Renal pelvis (tissue), 4 donors: ENCODE data around the gene ARF6. TPM values are rescaled to one million over a fixed set of nuclear protein-coding genes. Genes with fewer than 3 reads are reported as not detected.
"Not testable (repeated sequence)": the region's sequence is repeated elsewhere in the genome, so short reads cannot be mapped to it uniquely, and the experiment has no call there.

ENCODE experiments used
- DNase-seq: peaks from one replicate; pipeline ENCODE4 v3.0.0-alpha.2; 2013
- polyA plus RNA-seq, 3 donors: library from polyadenylated mRNA; unstranded; fragments of 120-200 nt; gene quantifications; one replicate each; pipeline ENCODE4 v1.2.1, GENCODE V29; 2013; ENCODE audit not compliant: insufficient read length in 3 of 3

Gene ARF6
- polyA plus RNA-seq, 3 donors, result 78.4 to 84.6 (median 82.0) TPM

- DNase-seq, result not testable (repeated sequence)
These were observed 44.0 kb downstream of the ARF6 start for GRCh38 chr14:49936882-49937281.

- DNase-seq, result not testable (repeated sequence)
These were observed 46.3 kb downstream of the ARF6 start for GRCh38 chr14:49939215-49939614.

DNA sequence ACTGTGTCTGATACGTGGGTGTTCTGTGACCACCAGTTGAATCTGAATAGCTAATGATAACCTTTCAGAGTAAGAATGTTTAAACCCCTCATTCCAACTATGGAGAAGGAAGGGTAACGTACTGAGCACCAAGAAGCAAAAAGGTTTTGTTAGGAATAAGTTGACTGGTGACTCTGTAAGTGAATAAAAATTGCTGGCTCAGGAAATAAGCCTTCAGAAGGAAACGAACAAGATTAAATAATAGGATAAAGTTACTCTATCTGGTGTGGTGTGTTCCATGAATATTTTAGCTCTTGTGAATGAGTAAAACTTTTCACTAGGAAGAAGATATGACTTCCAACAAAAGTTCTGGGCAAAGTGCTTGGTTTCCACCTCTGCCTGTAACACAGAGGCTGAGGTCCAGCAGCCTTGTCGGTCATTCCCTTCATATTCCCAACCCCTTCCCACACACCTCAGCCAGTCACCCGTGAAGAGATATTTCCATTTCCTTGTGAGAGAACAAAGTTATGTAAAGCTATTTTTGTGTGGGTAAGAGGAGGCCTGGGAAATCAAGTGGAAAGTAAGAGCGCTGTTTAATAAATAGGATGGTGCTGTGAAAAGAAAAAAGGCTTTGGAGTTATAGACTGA is 47.1 kb downstream of the ARF6 start:
- no peak for DNase-seq

GRCh38 chr14:49940808-49941421 is 48.0 kb downstream of the ARF6 start:
- DNase-seq, result no peak

GRCh38 chr14:49942090-49942489 is 49.2 kb downstream of the ARF6 start:
- no peak for DNase-seq

- no peak for DNase-seq
These were observed 51.6 kb downstream of the ARF6 start for GRCh38 chr14:49944501-49944900.

GRCh38 chr14:49945448-49946319 is 52.8 kb downstream of the ARF6 start:
- no peak for DNase-seq

Other genes starting within 250 kb of the ARF6 start
- gene POLE2, start 204.9 kb upstream of the ARF6 start, polyA plus RNA-seq, result 10 to 100 TPM; 12.9 to 23.7 (median 23.4) TPM
- 1 to 10 TPM; 3.5 to 6.2 (median 5.0) TPM for gene KLHDC1, start 200.0 kb upstream of the ARF6 start, polyA plus RNA-seq
- 100 to 1,000 TPM; 130 to 158 (median 151) TPM for gene KLHDC2, start 124.9 kb upstream of the ARF6 start, polyA plus RNA-seq
- gene NEMF, start 40.3 kb upstream of the ARF6 start, polyA plus RNA-seq, result 10 to 100 TPM; 77.5 to 92.8 (median 79.2) TPM
- gene VCPKMT, start 223.5 kb downstream of the ARF6 start, polyA plus RNA-seq, result 10 to 100 TPM; 11.8 to 16.5 (median 16.1) TPM